SJCRH30 (cell line): Measurements from ENCODE around the gene PPM1F. TPM values are rescaled to one million over a fixed set of nuclear protein-coding genes. Genes with fewer than 3 reads are reported as not detected.

Experiments
- DNase-seq, 2 experiments: peaks; one replicate each; pipeline ENCODE4 v3.0.0-alpha.2; 2015 to 2020
- H3K27ac ChIP-seq: fragments of 250-450 bp; sonication (Bioruptor Pico); 2 replicates; pipeline ENCODE4 v1.5.1; 2020; ENCODE audit warnings: mild to moderate bottlenecking, moderate library complexity
- H3K27me3 ChIP-seq: fragments of 250-450 bp; sonication (Bioruptor Pico); 2 replicates; pipeline ENCODE4 v1.5.1; 2020; ENCODE audit warnings: mild to moderate bottlenecking, moderate library complexity
- H3K36me3 ChIP-seq: fragments of 250-450 bp; sonication (Bioruptor Pico); 2 replicates; pipeline ENCODE4 v1.5.1; 2020; ENCODE audit warnings: mild to moderate bottlenecking, moderate library complexity
- H3K4me1 ChIP-seq: fragments of 250-450 bp; sonication (Bioruptor Pico); 2 replicates; pipeline ENCODE4 v1.5.1; 2020; ENCODE audit warnings: mild to moderate bottlenecking, moderate library complexity
- H3K4me3 ChIP-seq: fragments of 250-450 bp; sonication (Bioruptor Pico); 2 replicates; pipeline ENCODE4 v1.5.1; 2020; ENCODE audit warnings: mild to moderate bottlenecking, moderate library complexity
- H3K9me3 ChIP-seq: fragments of 250-450 bp; sonication (Bioruptor Pico); replicated peaks from 2 replicates; pipeline ENCODE4 v1.5.1; 2020; ENCODE audit warnings: mild to moderate bottlenecking, moderate library complexity
- total RNA-seq: library from RNA; depleted of rRNA; stranded (reverse); fragments of >200 nt; shearing (Covaris generic); gene quantifications from 2 replicates; pipeline ENCODE4 v1.2.3, GENCODE V29; 2014

PPM1F gene
- total RNA-seq, 1 experiment from 2014 or later: 49.4 TPM

DNA sequence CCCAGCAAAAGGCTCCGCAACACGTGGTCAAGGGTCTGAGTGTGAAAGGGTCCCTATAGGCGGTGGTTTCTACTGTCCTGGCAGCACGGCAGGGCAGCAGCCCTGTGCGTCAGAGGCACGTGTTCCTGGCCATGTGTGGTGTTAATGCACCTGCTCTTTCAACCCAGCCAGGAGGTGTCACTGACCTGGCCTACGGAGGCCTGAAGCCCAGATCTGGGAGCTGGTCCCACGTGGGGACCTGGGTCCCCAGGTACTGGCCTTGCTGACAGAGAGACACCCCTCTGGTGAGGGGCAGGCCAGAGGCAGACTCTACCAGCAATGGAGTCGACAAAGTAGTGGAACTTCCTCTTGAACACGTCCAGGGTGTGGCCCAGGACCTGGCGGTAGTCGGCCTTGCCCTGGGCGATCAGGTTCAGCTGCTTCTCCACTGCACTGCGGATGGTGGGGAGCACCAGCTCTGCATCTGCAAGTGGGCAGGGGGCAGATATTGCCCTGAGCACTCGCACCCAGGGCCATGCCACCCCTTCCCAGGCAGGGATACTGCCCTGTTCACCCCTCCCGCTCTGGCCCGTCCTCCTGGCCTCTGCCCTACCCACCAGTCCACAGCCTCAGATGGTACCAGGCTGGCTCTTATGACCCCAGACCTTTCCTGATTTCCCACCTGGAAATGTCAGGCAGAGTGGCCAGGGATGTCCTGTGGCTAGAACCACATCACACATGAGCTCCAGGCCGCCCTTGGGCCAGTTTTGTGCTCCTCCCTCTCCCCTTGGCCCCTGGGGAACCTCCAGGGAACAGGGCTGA lies 6.8 kb upstream of the PPM1F start:
- peaks cover 14% of the 10 kb centered on the region; the same call in 1 of the 2 replicates for H3K36me3 ChIP-seq
- no peaks in the 10 kb centered on the region for H3K4me1 ChIP-seq
- no peak for DNase-seq
- no peak overlapping the region for H3K4me3 ChIP-seq
- H3K27ac ChIP-seq: no peak overlapping the region
- no peaks in the 10 kb centered on the region for H3K27me3 ChIP-seq
- H3K9me3 ChIP-seq: no peaks in the 10 kb centered on the region

DNA sequence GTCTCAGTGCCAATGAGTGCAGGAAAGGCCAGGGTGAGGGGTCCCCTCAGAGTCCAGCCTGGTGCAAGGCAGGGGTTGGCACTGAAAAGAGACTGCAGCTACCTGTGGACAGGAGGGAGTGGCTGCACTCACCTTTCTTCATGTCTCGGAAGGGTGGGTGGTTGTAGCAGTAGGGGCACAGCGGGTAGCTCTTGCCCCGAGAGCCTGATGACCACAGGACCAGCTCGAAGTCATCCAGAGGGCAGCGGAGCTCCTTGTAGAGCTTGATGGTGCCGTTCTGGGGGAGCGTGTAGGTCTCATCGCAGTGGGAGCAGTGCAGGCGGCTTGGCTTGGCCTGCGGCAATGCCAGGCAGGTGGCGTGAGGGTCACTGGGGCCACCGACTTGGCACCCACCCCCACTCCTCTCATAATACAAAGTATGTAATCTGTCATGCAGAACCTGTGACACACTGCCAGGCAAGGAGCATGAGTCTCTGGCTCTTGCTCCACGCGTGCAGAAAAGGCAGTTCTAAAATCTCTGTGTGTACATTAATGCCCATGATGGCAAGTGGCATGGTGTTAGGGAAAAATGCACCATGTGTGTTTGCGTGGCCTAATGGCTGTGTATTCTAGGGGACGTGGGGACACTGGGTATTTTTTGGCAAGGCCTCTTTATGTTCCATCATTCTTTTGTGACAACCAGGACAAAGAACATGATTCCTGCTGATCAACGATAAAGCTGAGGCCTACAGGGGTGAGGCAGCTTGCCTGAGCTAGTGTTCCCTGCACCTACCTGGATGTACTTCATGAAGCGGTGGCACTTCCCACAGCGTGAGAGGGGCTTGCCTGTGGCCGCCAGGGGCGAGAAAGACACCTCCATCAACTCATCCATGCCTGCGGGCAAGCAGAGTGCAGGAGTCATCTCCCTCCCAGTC lies 6.0 kb upstream of the PPM1F start:
- H3K27ac ChIP-seq: no peak overlapping the region
- no peaks in the 10 kb centered on the region for H3K4me1 ChIP-seq
- peaks cover 7% of the 10 kb centered on the region; the same call in 1 of the 2 replicates for H3K36me3 ChIP-seq
- no peak overlapping the region for H3K4me3 ChIP-seq
- DNase-seq: no peak
- no peaks in the 10 kb centered on the region for H3K27me3 ChIP-seq
- no peaks in the 10 kb centered on the region for H3K9me3 ChIP-seq

DNA sequence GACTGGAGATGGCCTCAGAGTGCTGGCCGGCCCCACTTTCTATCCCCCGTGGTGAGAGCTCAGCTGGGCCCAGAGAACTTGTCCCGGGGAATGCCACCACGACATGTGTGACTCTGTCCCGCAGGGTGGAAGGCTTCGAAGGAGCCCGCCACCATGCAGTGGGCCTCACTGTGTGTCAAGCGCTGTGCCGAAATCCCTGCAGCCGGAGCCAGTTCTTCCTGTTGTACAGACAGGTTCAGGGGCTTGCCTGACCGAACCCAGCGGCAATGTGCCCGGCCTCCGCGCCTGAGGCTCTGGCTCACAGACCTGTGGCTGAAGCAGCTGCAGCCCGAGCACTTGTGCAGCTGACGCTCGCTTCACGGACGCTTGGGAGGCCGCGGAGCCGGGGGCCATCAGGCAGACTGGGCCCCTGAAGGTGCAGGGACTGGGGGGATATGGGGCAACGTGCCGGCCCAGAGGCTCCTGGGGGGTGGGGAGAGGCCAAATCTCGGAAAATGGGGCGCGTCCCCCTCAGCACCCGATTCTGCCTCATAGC lies 650 bp downstream of the PPM1F start:
- DNase-seq: peak; percentile 87 to 89
- Histone ChIP-seq H3K27ac (peak overlapping the region; percentile 79), H3K27me3 (no peaks in the 10 kb centered on the region), H3K36me3 (no peaks in the 10 kb centered on the region), H3K9me3 (no peaks in the 10 kb centered on the region), H3K4me3 (peak overlapping the region; percentile 67), H3K4me1 (peaks cover 5% of the 10 kb centered on the region; the same call in 1 of the 2 replicates)

DNA sequence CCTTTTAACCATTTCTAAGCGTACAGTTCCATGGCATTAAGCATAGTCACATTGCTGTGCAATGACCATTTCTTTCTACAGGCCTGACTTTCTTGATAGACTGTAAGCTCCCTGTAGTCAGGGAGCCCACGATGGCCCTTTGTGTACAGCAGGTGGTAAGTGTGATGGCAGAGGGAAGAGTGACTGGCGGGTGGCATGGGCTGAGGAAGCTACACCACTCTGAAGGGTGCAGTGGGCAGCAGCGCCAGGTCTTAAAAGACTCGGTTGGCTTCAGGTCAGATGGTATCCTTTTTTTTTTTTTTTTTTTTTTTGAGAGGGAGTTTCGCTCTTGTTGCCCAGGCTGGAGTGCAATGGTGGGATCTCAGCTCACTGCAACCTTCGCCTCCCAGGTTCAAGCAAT lies 1.6 kb downstream of the PPM1F start:
- Histone ChIP-seq H3K4me3 (no peak overlapping the region), H3K36me3 (no peaks in the 10 kb centered on the region), H3K27me3 (no peaks in the 10 kb centered on the region), H3K9me3 (no peaks in the 10 kb centered on the region), H3K4me1 (peaks cover 5% of the 10 kb centered on the region; the same call in 1 of the 2 replicates), H3K27ac (no peak overlapping the region)
- DNase-seq: no peak

DNA sequence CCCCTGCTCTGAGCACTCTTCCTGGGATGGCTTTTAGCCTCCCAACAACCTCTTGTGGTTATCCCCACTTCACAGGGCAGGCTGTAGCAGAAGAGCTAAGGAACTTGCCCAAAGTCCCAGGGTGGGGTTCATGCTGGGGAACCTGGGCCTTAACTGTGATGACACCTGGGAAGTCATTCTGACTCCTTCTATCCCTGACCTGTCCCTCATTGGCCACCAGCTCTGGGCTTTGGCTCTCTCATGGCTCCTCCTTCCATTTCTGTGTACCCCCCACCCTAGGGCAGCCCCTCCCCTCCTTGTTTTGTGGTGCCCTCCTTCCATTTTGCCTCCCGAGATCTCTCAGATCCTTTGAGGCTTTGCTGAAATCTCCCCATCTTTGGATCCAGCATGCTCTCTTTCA lies 2.7 kb downstream of the PPM1F start:
- no peaks in the 10 kb centered on the region for H3K27me3 ChIP-seq
- peaks cover 7% of the 10 kb centered on the region for H3K36me3 ChIP-seq
- H3K4me3 ChIP-seq: no peak overlapping the region
- no peak for DNase-seq
- H3K9me3 ChIP-seq: no peaks in the 10 kb centered on the region
- no peak overlapping the region for H3K27ac ChIP-seq
- H3K4me1 ChIP-seq: peaks cover 5% of the 10 kb centered on the region; the same call in 1 of the 2 replicates

DNA sequence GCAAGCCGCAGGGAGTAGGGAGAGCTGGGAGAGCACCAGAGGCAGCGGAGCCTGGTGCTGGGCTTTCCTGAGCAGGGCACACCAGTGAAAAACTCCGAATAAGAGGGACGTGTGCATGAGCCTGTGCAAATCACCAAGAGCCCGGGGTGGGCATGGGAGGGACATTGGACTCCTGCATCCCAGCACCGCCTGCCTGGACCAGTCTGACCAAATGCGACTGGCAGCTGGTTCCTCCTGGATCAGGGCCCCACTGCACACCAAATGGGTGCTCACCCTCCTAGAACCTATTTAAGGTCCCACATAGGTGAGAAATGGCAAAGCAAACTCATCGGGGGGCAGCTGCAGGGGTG lies 3.1 kb downstream of the PPM1F start:
- H3K4me1 ChIP-seq: peaks cover 5% of the 10 kb centered on the region; the same call in 1 of the 2 replicates
- no peaks in the 10 kb centered on the region for H3K27me3 ChIP-seq
- DNase-seq: no peak

DNA sequence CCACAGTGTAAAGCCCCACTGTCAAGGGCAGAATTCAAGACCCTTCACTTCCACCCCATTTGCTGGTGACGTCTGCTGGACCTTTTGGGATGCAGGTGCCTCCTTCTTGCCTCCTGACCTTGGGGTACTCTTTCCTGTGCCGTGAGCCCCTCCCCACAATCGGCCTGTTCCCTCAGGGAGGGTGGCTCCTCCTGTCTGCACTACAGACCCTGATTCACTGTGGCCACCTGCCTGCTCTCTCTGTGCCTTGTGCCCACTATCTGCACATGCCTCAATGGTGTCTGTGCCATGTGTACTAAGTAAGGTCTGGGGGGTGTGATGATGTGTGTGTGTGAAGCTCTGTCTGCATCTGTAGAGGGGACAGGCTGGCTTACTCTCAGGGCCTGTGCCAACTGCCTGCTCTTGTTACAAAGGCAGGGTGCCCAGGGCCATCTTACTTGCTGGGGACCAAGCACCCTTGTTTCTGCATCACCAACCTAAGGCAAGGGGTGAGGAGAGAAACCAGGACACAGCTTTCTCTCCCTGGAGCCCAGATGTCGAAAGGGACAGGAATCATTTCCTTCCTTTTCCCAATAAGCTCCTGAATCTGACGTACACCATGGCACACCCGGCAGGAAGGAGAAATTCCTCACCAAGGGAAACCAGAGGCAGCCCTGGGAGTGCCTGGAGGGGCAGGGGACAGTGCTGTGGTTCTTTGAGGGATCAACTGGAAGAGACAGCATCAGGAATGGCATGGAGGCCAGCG lies 3.7 kb downstream of the PPM1F start:
- Histone ChIP-seq H3K27me3 (no peaks in the 10 kb centered on the region), H3K9me3 (no peaks in the 10 kb centered on the region), H3K4me3 (no peak overlapping the region), H3K36me3 (peaks cover 12% of the 10 kb centered on the region), H3K4me1 (peaks cover 5% of the 10 kb centered on the region; the same call in 1 of the 2 replicates), H3K27ac (no peak overlapping the region)
- no peak for DNase-seq

More for the DNA sequence above, 3.1 kb downstream of the PPM1F start:
- Histone ChIP-seq H3K36me3 (peaks cover 11% of the 10 kb centered on the region), H3K4me3 (no peak overlapping the region), H3K27ac (no peak overlapping the region), H3K9me3 (no peaks in the 10 kb centered on the region)

DNA sequence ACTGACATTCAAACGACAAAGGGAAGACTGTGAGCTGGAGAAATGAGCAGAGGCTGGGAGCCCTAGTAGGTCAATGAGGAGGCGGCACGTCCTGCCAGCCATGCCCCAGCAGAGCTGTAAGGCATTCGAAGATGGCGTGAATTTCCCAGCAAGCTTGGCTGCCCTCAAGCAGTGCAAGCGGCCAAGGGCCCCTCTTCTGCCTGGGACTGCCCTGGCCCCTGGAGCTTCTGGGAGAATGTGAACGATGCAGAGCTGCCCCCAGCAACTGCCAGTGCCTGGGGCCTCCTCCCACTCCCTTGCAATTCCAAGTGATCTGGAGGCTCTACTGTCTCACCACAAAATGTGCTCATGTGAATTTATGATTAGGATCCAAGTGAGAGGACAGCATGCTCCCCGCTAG lies 4.3 kb downstream of the PPM1F start:
- peaks cover 8% of the 10 kb centered on the region; the same call in 1 of the 2 replicates for H3K4me1 ChIP-seq
- H3K36me3 ChIP-seq: peaks cover 12% of the 10 kb centered on the region
- H3K4me3 ChIP-seq: no peak overlapping the region
- no peak overlapping the region for H3K27ac ChIP-seq
- no peaks in the 10 kb centered on the region for H3K27me3 ChIP-seq
- DNase-seq: no peak
- no peaks in the 10 kb centered on the region for H3K9me3 ChIP-seq

DNA sequence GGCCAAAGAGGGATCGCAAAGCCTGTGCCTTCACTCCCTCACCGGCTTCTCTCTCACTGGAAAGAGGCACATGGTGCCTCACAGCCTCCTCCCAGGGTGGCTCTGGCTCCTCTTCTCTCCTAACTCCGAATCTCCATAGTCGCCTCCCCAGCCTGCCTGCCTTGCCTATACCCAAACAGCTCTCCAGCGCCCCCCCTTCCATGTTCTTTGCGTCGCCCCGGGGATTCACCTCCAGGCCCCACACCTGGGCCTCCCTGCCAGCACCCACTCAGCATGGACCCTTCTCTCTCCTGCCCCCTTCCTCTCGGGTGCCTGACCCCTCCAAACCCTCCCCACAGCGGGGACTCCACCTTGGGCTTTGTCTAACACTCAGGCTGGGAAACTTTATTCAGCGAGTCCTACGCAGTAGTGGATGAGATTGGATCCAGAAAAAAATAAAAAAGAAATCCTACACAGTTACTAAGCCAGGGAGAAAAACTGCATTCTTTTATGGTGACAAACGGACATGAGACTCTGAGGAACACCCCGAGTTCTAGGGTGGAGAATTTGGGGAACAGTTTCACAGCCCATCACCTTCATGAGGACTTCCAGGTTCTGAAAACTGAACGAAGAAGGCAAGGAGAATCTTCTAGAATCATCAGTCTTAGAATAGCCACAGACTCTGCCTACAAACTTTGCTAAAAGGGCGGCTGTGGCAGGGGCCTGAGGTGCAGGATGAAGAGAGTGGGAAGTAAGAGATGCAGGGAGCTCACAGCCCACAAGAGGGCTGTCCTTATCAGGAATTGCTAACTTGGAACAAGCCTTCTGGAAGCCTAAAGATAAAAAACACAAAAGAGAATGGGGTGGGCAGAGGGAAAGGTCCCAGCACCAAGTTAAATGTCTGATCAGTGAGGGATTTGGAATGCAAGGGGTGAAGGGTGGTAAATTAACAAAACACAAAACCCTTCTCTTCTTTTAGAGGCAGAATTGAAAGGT lies 5.3 kb downstream of the PPM1F start:
- no peaks in the 10 kb centered on the region for H3K27me3 ChIP-seq
- H3K4me1 ChIP-seq: peaks cover 19% of the 10 kb centered on the region
- H3K27ac ChIP-seq: no peak overlapping the region
- H3K4me3 ChIP-seq: no peak overlapping the region
- H3K9me3 ChIP-seq: no peaks in the 10 kb centered on the region
- peaks cover 12% of the 10 kb centered on the region for H3K36me3 ChIP-seq
- peak in 1 of 2 experiments; percentile 30 for DNase-seq

DNA sequence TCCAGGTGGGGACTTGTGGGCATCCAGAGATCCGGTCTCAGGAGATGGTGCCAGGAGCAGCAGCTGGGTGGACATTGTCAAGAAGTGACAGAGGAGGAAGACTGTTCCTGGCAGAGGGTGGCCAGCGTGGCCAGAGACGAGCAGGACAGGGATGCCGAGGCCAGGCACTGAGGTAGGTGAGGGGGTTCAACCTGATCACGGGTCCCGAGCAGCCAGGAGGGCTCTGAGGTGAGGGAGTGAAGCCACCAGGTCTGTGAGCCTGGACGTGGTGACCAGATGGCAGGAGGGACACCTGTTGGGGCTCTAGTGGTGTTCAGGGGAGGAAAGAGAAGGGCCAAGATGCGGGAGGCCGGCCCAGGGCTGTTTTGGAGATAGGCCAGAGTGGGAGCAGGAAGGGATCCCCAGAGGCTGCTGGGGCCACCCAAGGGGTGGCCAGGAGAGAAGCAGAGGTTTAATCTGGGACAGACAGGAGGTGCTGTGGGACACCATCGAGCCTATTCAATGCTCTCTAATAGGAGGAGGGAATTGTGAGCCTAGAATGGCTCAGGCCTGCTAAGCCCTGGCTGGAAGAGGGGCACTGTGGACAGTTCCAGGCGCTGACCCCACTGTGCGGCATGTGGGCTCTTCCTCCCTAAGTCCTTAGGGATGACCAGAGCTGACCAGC lies 6.3 kb downstream of the PPM1F start:
- H3K9me3 ChIP-seq: no peaks in the 10 kb centered on the region
- peaks cover 21% of the 10 kb centered on the region for H3K4me1 ChIP-seq
- no peak overlapping the region for H3K4me3 ChIP-seq
- peaks cover 12% of the 10 kb centered on the region for H3K36me3 ChIP-seq
- no peak for DNase-seq
- H3K27ac ChIP-seq: no peak overlapping the region
- no peaks in the 10 kb centered on the region for H3K27me3 ChIP-seq

DNA sequence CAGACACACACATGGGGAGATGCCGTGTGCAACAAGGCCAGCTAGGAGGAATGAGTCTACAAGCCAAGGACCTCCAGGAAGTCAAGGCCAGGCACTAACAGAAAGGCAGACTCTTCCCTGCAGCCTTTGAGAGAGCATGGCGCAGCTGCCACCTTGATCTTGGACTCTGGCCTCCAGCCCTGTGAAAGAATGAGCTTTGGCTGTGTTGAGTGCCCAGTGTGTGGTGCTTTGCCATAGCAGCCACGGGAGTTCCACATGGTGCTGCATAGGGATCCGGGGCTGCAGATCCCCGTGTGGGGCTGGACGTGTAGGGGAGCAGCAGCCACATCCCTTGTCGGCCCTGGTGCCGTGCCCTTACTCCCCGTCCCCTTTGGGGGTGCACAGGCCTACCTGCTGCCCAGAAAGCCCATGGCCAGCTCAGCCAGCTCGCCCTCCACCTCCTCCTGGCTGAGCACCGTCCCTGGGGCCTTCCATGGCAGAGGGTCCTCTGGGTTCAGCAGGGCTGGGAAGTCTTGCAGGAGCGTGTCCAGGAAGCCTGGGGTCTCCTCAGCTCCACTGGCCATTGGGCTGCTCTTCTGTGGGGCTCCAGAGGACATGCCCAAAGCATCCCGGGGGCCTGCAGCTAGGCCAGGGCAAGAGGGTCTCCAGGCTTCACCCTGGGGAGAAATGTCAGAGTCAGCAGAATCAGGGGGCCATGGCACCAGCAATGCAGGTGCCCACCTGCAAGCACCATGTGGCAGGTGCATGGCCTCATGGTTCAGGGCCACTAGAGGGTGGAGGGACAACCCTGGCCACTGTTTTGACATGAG lies 7.0 kb downstream of the PPM1F start:
- Histone ChIP-seq H3K36me3 (peaks cover 12% of the 10 kb centered on the region), H3K4me1 (peaks cover 25% of the 10 kb centered on the region), H3K27ac (no peak overlapping the region), H3K9me3 (no peaks in the 10 kb centered on the region), H3K4me3 (no peak overlapping the region), H3K27me3 (no peaks in the 10 kb centered on the region)
- DNase-seq: no peak

DNA sequence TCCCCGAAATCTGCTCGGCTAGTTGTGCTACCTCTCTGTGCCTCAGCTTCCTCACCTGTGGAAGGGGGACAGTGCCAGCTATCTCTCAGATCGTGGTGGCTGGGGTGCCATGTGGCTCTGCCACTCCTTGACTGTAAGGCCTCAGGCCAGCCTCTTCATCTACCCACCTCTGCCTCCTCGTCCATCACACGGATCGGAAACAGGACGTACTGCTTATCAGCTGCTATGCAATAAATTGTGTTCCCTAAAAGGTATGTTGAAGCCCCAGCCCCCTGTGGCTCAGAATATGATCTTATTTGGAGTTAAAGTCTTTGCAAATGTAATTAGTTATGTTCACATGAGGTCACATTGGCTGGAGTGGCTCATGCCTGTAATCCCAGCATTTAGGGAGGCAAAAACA lies 7.8 kb downstream of the PPM1F start:
- no peak for DNase-seq
- peaks cover 12% of the 10 kb centered on the region for H3K36me3 ChIP-seq
- H3K27me3 ChIP-seq: no peaks in the 10 kb centered on the region
- no peaks in the 10 kb centered on the region for H3K9me3 ChIP-seq
- no peak overlapping the region for H3K4me3 ChIP-seq
- H3K4me1 ChIP-seq: peaks cover 27% of the 10 kb centered on the region
- no peak overlapping the region for H3K27ac ChIP-seq
